Thyroid gland (tissue), 4 donors: ENCODE results near the gene PSMF1.

Experiments
- POLR2A ChIP-seq, 2 donors: fragments of 450-650 bp; IDR thresholded peaks; one replicate each; pipeline ENCODE4 v1.6.1; 2017; ENCODE audit warnings: antibody characterized with exemption in 2 of 2, mild to moderate bottlenecking in 2 of 2, moderate library complexity in 1 of 2
- TF ChIP-seq, protein P1 (sequence below), 6 experiments: fragments of 200-600 bp in 3 of 6; fragments of 450-650 bp in 3 of 6; sonication (generic) in 3 of 6; IDR thresholded peaks; one replicate each; pipeline ENCODE4 v1.5.1; 2016 to 2019; ENCODE audit warnings: antibody characterized with exemption in 6 of 6, mild to moderate bottlenecking in 2 of 6, inconsistent platforms in 1 of 6, moderate library complexity in 1 of 6

GRCh38 chr20:1163653-1164052, 45.3 kb downstream of the PSMF1 start:
- TF ChIP-seq, protein P1, sequence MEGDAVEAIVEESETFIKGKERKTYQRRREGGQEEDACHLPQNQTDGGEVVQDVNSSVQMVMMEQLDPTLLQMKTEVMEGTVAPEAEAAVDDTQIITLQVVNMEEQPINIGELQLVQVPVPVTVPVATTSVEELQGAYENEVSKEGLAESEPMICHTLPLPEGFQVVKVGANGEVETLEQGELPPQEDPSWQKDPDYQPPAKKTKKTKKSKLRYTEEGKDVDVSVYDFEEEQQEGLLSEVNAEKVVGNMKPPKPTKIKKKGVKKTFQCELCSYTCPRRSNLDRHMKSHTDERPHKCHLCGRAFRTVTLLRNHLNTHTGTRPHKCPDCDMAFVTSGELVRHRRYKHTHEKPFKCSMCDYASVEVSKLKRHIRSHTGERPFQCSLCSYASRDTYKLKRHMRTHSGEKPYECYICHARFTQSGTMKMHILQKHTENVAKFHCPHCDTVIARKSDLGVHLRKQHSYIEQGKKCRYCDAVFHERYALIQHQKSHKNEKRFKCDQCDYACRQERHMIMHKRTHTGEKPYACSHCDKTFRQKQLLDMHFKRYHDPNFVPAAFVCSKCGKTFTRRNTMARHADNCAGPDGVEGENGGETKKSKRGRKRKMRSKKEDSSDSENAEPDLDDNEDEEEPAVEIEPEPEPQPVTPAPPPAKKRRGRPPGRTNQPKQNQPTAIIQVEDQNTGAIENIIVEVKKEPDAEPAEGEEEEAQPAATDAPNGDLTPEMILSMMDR (IDR thresholded peaks at IDR 0.05): no peak
- TF ChIP-seq POLR2A (IDR thresholded peaks at IDR 0.05): no peak
